GM19452 (cell line): ENCODE measurements around the gene GINS2.

Experiments
- ATAC-seq: cut with Tn5 transposase; IDR thresholded peaks from one replicate; pipeline ENCODE4 v1.9.1; 2021; ENCODE audit not compliant: unreplicated experiment

The GINS2 gene

DNA sequence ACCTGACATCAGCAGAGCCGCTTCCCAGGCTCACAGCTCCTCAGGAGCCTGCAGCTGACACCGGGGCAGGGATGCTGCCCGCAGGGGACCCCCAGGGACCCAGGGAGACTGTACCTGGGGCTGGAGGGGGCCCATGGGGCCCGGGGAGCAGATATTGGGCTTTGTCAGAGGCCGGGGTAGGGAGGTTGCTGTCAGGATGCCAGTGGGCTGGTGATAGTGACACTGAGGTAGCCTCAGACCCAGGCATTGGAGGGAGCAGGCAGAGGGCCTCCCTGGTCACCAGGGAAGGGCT lies 60.5 kb downstream of the GINS2 start:
- ATAC-seq, result no peak

DNA sequence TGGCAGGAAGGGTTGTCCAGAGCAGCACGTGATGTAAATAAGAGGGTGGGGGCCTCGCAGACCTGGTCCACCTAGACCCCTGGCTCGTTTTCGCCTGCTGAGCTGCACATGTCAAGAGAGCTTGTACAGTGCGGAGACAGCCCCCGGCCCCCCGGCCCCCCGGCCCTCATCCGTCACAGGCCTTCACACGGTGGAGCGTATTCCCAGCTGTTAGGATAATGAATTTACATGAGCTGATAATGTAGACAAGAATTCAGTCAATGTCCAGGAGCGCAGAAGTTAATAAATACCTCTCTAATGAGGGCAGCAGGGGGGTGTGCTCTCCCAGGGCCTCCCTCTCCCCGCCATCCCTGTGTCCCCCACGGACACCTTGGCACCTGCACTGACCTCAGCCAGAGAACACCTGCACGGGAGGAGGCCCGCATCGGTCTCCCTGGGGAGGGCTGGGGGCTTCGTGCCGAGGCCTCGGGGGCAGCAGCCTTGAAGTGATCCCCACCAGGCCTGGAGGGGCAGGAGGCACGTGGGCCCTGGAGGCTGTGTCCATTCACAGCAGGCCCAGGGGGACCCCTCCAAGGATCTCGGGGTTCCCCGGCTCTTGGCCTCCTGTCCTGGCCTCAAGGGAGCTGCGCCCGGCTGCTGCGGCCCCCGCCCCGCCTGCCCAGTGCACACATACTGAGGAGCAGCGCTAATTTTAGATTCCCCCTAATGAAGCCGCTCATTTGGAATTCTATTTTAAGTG lies 61.1 kb downstream of the GINS2 start:
- no peak for ATAC-seq

GRCh38 chr16:85627089-85627488 lies 61.7 kb downstream of the GINS2 start:
- no peak for ATAC-seq
